Liver (tissue), 3 donors: Measurements from ENCODE around the gene SLC8A1.

Experiments
- CTCF ChIP-seq: fragments of 150-350 bp; IDR thresholded peaks from 2 replicates; pipeline ENCODE4 v1.5.1; 2017; ENCODE audit warnings: improper control_type of control experiment, low read depth, low read length; ENCODE audit not compliant: missing input control
- EGR1 ChIP-seq, 2 donors: IDR thresholded peaks; 2 replicates each; pipeline ENCODE4 v1.6.1; 2016 to 2018; ENCODE audit warnings: antibody characterized with exemption in 2 of 2, low read depth in 2 of 2
- FOXA1 ChIP-seq: IDR thresholded peaks from 2 replicates; pipeline ENCODE4 v1.6.1; 2016; ENCODE audit warnings: antibody characterized with exemption
- GABPA ChIP-seq, 2 donors: IDR thresholded peaks in 1 of 2; conservative IDR thresholded peaks in 1 of 2; 2 replicates each; pipeline ENCODE4 v1.6.1; 2016; ENCODE audit warnings: antibody characterized with exemption in 2 of 2, mild to moderate bottlenecking in 1 of 2, moderate library complexity in 1 of 2
- JUND ChIP-seq, 2 donors: IDR thresholded peaks; 2 replicates each; pipeline ENCODE4 v1.6.1; 2016; ENCODE audit warnings: antibody characterized with exemption in 2 of 2
- RAD21 ChIP-seq, 2 donors: IDR thresholded peaks; 2 replicates each; pipeline ENCODE4 v1.6.1; 2016; ENCODE audit warnings: antibody characterized with exemption in 2 of 2, mild to moderate bottlenecking in 2 of 2
- RXRA ChIP-seq, 2 donors: IDR thresholded peaks; 2 replicates each; pipeline ENCODE4 v1.6.1; 2017 to 2018; ENCODE audit warnings: antibody characterized with exemption in 2 of 2, mild to moderate bottlenecking in 1 of 2
- SP1 ChIP-seq: IDR thresholded peaks from 2 replicates; pipeline ENCODE4 v1.6.1; 2018; ENCODE audit warnings: antibody characterized with exemption, mild to moderate bottlenecking
- TAF1 ChIP-seq: conservative IDR thresholded peaks from 2 replicates; pipeline ENCODE4 v1.6.1; 2016; ENCODE audit warnings: antibody characterized with exemption, mild to moderate bottlenecking
- YY1 ChIP-seq: IDR thresholded peaks from 2 replicates; pipeline ENCODE4 v1.6.1; 2016; ENCODE audit warnings: antibody characterized with exemption, mild to moderate bottlenecking
- TF ChIP-seq, protein P1 (sequence below): IDR thresholded peaks from 2 replicates; pipeline ENCODE4 v1.6.1; 2016; ENCODE audit warnings: antibody characterized with exemption, mild to moderate bottlenecking
- TF ChIP-seq, protein P2 (sequence below): IDR thresholded peaks from 2 replicates; pipeline ENCODE4 v1.6.1; 2016; ENCODE audit warnings: antibody characterized with exemption
- donor health status: healthy.
- donor health status: healthy.

GRCh38 chr2:40418614-40419363, 33.1 kb downstream of the SLC8A1 start:
- TF ChIP-seq CTCF (no peak), YY1 (no peak), RXRA (IDR thresholded peaks at IDR 0.05) (no peak), EGR1 (IDR thresholded peaks at IDR 0.05; ENCODE audit: low read depth in 2 of 2) (no peak), JUND (IDR thresholded peaks at IDR 0.05) (no peak), FOXA1 (no peak), SP1 (no peak), RAD21 (IDR thresholded peaks at IDR 0.05) (no peak), TAF1 (no peak), GABPA (IDR thresholded peaks at IDR 0.05 in 1 of 2, conservative IDR thresholded peaks at IDR 0.05 in 1 of 2) (no peak)
- TF ChIP-seq, protein P1, sequence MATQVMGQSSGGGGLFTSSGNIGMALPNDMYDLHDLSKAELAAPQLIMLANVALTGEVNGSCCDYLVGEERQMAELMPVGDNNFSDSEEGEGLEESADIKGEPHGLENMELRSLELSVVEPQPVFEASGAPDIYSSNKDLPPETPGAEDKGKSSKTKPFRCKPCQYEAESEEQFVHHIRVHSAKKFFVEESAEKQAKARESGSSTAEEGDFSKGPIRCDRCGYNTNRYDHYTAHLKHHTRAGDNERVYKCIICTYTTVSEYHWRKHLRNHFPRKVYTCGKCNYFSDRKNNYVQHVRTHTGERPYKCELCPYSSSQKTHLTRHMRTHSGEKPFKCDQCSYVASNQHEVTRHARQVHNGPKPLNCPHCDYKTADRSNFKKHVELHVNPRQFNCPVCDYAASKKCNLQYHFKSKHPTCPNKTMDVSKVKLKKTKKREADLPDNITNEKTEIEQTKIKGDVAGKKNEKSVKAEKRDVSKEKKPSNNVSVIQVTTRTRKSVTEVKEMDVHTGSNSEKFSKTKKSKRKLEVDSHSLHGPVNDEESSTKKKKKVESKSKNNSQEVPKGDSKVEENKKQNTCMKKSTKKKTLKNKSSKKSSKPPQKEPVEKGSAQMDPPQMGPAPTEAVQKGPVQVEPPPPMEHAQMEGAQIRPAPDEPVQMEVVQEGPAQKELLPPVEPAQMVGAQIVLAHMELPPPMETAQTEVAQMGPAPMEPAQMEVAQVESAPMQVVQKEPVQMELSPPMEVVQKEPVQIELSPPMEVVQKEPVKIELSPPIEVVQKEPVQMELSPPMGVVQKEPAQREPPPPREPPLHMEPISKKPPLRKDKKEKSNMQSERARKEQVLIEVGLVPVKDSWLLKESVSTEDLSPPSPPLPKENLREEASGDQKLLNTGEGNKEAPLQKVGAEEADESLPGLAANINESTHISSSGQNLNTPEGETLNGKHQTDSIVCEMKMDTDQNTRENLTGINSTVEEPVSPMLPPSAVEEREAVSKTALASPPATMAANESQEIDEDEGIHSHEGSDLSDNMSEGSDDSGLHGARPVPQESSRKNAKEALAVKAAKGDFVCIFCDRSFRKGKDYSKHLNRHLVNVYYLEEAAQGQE = no peak
- TF ChIP-seq, protein P2, sequence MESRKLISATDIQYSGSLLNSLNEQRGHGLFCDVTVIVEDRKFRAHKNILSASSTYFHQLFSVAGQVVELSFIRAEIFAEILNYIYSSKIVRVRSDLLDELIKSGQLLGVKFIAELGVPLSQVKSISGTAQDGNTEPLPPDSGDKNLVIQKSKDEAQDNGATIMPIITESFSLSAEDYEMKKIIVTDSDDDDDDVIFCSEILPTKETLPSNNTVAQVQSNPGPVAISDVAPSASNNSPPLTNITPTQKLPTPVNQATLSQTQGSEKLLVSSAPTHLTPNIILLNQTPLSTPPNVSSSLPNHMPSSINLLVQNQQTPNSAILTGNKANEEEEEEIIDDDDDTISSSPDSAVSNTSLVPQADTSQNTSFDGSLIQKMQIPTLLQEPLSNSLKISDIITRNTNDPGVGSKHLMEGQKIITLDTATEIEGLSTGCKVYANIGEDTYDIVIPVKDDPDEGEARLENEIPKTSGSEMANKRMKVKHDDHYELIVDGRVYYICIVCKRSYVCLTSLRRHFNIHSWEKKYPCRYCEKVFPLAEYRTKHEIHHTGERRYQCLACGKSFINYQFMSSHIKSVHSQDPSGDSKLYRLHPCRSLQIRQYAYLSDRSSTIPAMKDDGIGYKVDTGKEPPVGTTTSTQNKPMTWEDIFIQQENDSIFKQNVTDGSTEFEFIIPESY = no peak
